ENCODE results near the gene NINJ2. TPM values are rescaled to one million over a fixed set of nuclear protein-coding genes. Genes with fewer than 3 reads are reported as not detected.
"Not testable (repeated sequence)": the region's sequence is repeated elsewhere in the genome, so short reads cannot be mapped to it uniquely, and the experiment has no call there.

Gene NINJ2
- total RNA-seq, 1 donor from 2014 or later, result not detected

DNA sequence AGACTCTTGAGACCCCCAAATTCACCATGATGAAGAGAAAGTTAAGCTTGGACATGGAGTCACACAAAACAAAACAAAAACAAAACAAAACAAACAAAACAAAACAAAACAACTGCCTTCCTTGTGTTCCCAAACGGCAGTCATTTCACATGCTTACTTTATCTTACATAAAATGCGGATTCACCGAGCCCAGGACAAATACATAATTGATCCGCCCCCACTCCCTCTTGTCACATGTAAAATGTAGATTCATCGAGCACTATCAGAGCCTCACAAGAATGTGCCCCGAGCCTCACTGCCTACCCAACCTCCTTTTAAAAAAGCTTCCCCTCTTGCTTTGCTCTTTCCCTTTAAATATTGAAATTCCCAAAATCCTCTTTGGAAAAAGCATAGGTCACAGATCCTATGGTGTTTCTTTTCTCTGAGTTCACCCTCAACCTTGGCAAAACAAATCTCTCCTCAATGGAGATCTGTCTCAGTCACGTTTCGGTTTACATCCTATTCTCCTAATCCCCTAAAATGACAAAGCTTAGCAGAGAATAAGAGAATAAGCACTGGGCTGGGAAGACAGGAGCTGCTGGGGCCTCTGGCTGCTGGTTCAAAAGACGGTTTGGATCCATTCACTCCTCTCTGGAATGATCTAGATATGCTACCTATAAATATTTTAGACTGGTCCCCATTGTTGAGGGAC lies 83.7 kb downstream of the NINJ2 start:
- Mint-ChIP-seq H3K36me3 (peaks cover under 1% of the 10 kb centered on the region), H3K4me3 (no peak overlapping the region), H3K27me3 (peaks cover 7% of the 10 kb centered on the region), H3K4me1 (ENCODE audit: unreplicated experiment) (peaks cover 16% of the 10 kb centered on the region), H3K27ac (peak overlapping the region; percentile 54), H3K9me3 (peaks cover 4% of the 10 kb centered on the region)
- DNase-seq (ENCODE audit: extremely low spot score, unreplicated experiment), result no peak
- TF ChIP-seq, protein P1, sequence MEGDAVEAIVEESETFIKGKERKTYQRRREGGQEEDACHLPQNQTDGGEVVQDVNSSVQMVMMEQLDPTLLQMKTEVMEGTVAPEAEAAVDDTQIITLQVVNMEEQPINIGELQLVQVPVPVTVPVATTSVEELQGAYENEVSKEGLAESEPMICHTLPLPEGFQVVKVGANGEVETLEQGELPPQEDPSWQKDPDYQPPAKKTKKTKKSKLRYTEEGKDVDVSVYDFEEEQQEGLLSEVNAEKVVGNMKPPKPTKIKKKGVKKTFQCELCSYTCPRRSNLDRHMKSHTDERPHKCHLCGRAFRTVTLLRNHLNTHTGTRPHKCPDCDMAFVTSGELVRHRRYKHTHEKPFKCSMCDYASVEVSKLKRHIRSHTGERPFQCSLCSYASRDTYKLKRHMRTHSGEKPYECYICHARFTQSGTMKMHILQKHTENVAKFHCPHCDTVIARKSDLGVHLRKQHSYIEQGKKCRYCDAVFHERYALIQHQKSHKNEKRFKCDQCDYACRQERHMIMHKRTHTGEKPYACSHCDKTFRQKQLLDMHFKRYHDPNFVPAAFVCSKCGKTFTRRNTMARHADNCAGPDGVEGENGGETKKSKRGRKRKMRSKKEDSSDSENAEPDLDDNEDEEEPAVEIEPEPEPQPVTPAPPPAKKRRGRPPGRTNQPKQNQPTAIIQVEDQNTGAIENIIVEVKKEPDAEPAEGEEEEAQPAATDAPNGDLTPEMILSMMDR (conservative IDR thresholded peaks at IDR 0.05), result no peak

GRCh38 chr12:578748-579419 lies 84.4 kb downstream of the NINJ2 start:
- peaks cover 4% of the 10 kb centered on the region for H3K36me3 Mint-ChIP-seq
- TF ChIP-seq, protein P1 (conservative IDR thresholded peaks at IDR 0.05), result no peak
- peaks cover 5% of the 10 kb centered on the region for H3K9me3 Mint-ChIP-seq
- H3K4me3 Mint-ChIP-seq, result no peak overlapping the region
- H3K27me3 Mint-ChIP-seq, result peaks cover 7% of the 10 kb centered on the region
- H3K27ac Mint-ChIP-seq, result peak overlapping the region; percentile 54
- peaks cover 16% of the 10 kb centered on the region for H3K4me1 Mint-ChIP-seq (ENCODE audit: unreplicated experiment)
- no peak for DNase-seq (ENCODE audit: extremely low spot score, unreplicated experiment)

GRCh38 chr12:577994-578747 lies 85.1 kb downstream of the NINJ2 start:
- Mint-ChIP-seq H3K4me1 (ENCODE audit: unreplicated experiment) (peaks cover 16% of the 10 kb centered on the region), H3K27ac (peak overlapping the region; percentile 29)
- H3K27me3 Mint-ChIP-seq; H3K36me3 Mint-ChIP-seq; H3K9me3 Mint-ChIP-seq; DNase-seq (ENCODE audit: extremely low spot score, unreplicated experiment); H3K4me3 Mint-ChIP-seq: not testable (repeated sequence)

DNA sequence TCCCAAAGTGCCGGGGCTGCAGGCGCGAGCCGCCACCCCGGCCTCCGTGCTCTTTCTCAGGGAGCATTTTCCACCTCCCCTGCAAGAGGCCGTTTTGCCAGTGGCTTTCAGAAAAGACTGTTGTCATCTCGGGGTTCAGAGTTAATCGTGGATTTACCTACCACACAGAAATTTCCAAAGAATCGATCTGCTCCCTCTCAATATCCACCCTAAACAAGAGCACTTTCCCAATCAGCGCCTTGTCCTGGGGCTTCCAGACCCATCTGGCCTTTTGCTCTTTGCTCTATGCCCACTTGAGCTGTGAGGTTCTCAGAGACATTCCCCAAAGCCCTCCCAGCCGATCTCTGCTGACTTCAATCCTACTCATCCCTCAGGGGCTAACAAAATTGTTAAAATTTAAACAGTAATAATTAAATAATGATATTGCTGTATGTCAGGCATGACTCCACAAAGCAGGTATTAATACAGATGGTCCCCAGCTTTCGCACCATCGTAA lies 86.6 kb downstream of the NINJ2 start:
- Mint-ChIP-seq H3K27me3 (peaks cover 7% of the 10 kb centered on the region), H3K36me3 (peaks cover 4% of the 10 kb centered on the region), H3K4me3 (no peak overlapping the region), H3K9me3 (peaks cover 5% of the 10 kb centered on the region), H3K27ac (no peak overlapping the region), H3K4me1 (ENCODE audit: unreplicated experiment) (peaks cover 19% of the 10 kb centered on the region)
- no peak for DNase-seq (ENCODE audit: extremely low spot score, unreplicated experiment)
- TF ChIP-seq, protein P1 (conservative IDR thresholded peaks at IDR 0.05), result no peak

DNA sequence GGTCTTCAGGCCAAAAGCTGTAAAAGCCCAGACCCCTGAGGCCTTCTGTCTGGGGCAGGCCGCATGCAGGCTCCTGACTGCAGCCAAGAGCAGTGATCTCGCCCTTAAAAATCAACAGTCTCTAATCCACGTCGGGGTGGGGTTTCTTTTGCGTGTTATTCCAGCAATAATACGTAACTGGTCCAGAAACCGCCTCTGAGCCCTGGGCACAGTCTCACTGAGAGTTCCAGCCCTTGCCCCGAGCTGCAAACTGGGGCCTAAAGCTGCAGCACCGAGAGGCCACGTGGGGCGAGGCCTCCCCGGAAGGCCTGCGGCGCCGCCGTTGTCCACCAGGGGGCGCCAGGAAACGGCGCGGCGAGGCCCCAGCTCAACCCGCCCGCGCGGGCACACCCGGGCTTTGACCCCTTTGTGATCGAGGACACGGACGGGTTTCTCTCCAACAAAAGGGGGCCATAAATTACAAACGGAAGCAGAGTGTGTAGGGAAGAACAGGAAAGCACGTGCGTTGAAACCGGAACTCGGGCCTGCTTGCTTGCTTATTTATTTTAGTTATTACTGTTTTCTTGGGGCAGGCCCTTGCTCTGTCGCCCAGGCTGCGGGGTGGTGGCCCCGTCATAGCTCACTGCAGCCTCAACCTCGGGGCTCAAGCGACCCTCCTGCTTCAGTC lies 87.2 kb downstream of the NINJ2 start:
- Mint-ChIP-seq H3K36me3 (peaks cover 4% of the 10 kb centered on the region), H3K4me3 (no peak overlapping the region), H3K4me1 (ENCODE audit: unreplicated experiment) (peaks cover 23% of the 10 kb centered on the region), H3K9me3 (peaks cover 5% of the 10 kb centered on the region), H3K27me3 (peaks cover 7% of the 10 kb centered on the region), H3K27ac (no peak overlapping the region)
- DNase-seq (ENCODE audit: extremely low spot score, unreplicated experiment), result peak; percentile 89
- TF ChIP-seq, protein P1 (conservative IDR thresholded peaks at IDR 0.05), result peak; percentile 100
